OCI-LY3 (cell line): ENCODE measurements around the gene UBXN1.

Experiments used
- CTCF ChIP-seq: fragments of 200-600, 300-600 bp; sonication (generic); IDR thresholded peaks from 2 replicates; pipeline ENCODE4 v1.5.1; 2014; ENCODE audit warnings: antibody characterized with exemption, low read length, low read depth
- EZH2phosphoT487 ChIP-seq: fragments of 200-600 bp; shearing (Covaris generic); IDR thresholded peaks from 2 replicates; pipeline ENCODE4 v1.6.1; 2018; ENCODE audit warnings: antibody characterized with exemption, mixed run types, low read depth

GRCh38 chr11:62719302-62719978, 40.6 kb upstream of the UBXN1 start:
- TF ChIP-seq CTCF, result no peak
- no peak for TF ChIP-seq EZH2phosphoT487
